PC-3 (cell line): ENCODE data around the gene PTPRE. TPM values are rescaled to one million over a fixed set of nuclear protein-coding genes. Genes with fewer than 3 reads are reported as not detected.

Experiments
- ATAC-seq: fragments of 200-7000 bp; cut with Tn5 transposase; 2 replicates; pipeline ENCODE4 v1.9.1; 2020; ENCODE audit warnings: mild to moderate bottlenecking, moderate library complexity
- BruUV-seq: library from RNA; stranded (reverse); fragments of 400-500 nt; replicated peaks from 2 replicates; lab custom pipeline; 2021; lab: Mats Ljungman, UMichigan
- CTCF ChIA-PET: fragments of 300-600 bp; sonication (Branson Sonifier 250); formaldehyde crosslinking; loops from one replicate; lab custom pipeline; 2022; ENCODE audit warnings: antibody characterized with exemption; lab: Charles Lee
- POLR2A ChIA-PET: fragments of 300-600 bp; sonication (Branson Sonifier 250); formaldehyde crosslinking; loops from one replicate; lab custom pipeline; 2022; ENCODE audit warnings: antibody characterized with exemption; ENCODE audit not compliant: unreplicated experiment; lab: Charles Lee
- DNase-seq: peaks from one replicate; pipeline ENCODE4 v3.0.0-alpha.2; 2015
- H2AFZ ChIP-seq: fragments of 300-600 bp; sonication (generic); 2 replicates; pipeline ENCODE4 v1.6.0; 2016; ENCODE audit warnings: antibody characterized with exemption, low read length
- H3F3A ChIP-seq: fragments of 300-600 bp; sonication (generic); one replicate; pipeline ENCODE4 v1.6.0; 2017; ENCODE audit warnings: antibody characterized with exemption, low read length, control low read depth, mild to moderate bottlenecking; ENCODE audit not compliant: unreplicated experiment
- H3K27ac ChIP-seq: fragments of 300-600 bp; sonication (generic); 2 replicates; pipeline ENCODE4 v1.5.1; 2016; ENCODE audit warnings: mild to moderate bottlenecking, low read length
- H3K27me3 ChIP-seq: fragments of 300-600 bp; sonication (generic); 2 replicates; pipeline ENCODE4 v1.6.1; 2016; ENCODE audit warnings: low read length, mixed read lengths
- H3K36me3 ChIP-seq: fragments of 300-600 bp; sonication (generic); 2 replicates; pipeline ENCODE4 v1.6.1; 2016; ENCODE audit warnings: low read depth, mixed run types, low read length, mixed read lengths
- H3K4me1 ChIP-seq: fragments of 300-600 bp; sonication (generic); 2 replicates; pipeline ENCODE4 v1.5.1; 2016; ENCODE audit warnings: low read length; ENCODE audit not compliant: insufficient read depth
- H3K4me2 ChIP-seq: fragments of 300-600 bp; sonication (generic); 2 replicates; pipeline ENCODE4 v1.6.0; 2016; ENCODE audit warnings: low read length
- H3K4me3 ChIP-seq: fragments of 300-600 bp; sonication (generic); 2 replicates; pipeline ENCODE4 v1.5.1; 2016; ENCODE audit warnings: mild to moderate bottlenecking, low read length, mixed read lengths
- H3K79me2 ChIP-seq: fragments of 300-600 bp; sonication (generic); 2 replicates; pipeline ENCODE4 v1.6.1; 2017; ENCODE audit warnings: low read length, mixed read lengths
- H3K9ac ChIP-seq: fragments of 300-600 bp; sonication (generic); 2 replicates; pipeline ENCODE4 v1.6.0; 2016; ENCODE audit warnings: mild to moderate bottlenecking, low read length
- H3K9me2 ChIP-seq: fragments of 300-600 bp; sonication (generic); replicated peaks from 2 replicates; pipeline ENCODE4 v1.6.1; 2016; ENCODE audit warnings: mixed run types, low read length, mixed read lengths
- H3K9me3 ChIP-seq: fragments of 300-600 bp; sonication (generic); 2 replicates; pipeline ENCODE4 v1.6.1; 2016; ENCODE audit warnings: low read length, mixed read lengths
- H4K20me1 ChIP-seq: fragments of 300-600 bp; sonication (generic); 2 replicates; pipeline ENCODE4 v1.6.1; 2016; ENCODE audit warnings: low read length, mixed read lengths
- EZH2 ChIP-seq: fragments of 300-600 bp; sonication (generic); IDR thresholded peaks from one replicate; pipeline ENCODE4 v1.6.1; 2017; ENCODE audit warnings: antibody characterized with exemption, mild to moderate bottlenecking, low read length; ENCODE audit not compliant: unreplicated experiment
- EZH2phosphoT487 ChIP-seq: fragments of 300-600 bp; sonication (generic); IDR thresholded peaks from 2 replicates; pipeline ENCODE4 v1.6.1; 2018; ENCODE audit warnings: mild to moderate bottlenecking, antibody characterized with exemption, low read length, borderline replicate concordance
- intact Hi-C: fragments of 100-400 bp; cut with micrococcal nuclease; formaldehyde crosslinking; loops from 2 replicates; pipeline ENCODE4 v1.9.0; 2023
- total RNA-seq: library from RNA; depleted of rRNA; stranded (reverse); fragments of >200 nt; gene quantifications from 2 replicates; pipeline ENCODE4 v1.2.3, GENCODE V29; 2014
- TF ChIP-seq, protein P1 (sequence below): fragments of 300-600 bp; sonication (generic); conservative IDR thresholded peaks from 2 replicates; pipeline ENCODE4 v1.5.1; 2017; ENCODE audit warnings: antibody characterized with exemption, low read depth, mild to moderate bottlenecking, low read length

PTPRE gene
- total RNA-seq, 1 experiment from 2014 or later: 3.1 TPM

DNA sequence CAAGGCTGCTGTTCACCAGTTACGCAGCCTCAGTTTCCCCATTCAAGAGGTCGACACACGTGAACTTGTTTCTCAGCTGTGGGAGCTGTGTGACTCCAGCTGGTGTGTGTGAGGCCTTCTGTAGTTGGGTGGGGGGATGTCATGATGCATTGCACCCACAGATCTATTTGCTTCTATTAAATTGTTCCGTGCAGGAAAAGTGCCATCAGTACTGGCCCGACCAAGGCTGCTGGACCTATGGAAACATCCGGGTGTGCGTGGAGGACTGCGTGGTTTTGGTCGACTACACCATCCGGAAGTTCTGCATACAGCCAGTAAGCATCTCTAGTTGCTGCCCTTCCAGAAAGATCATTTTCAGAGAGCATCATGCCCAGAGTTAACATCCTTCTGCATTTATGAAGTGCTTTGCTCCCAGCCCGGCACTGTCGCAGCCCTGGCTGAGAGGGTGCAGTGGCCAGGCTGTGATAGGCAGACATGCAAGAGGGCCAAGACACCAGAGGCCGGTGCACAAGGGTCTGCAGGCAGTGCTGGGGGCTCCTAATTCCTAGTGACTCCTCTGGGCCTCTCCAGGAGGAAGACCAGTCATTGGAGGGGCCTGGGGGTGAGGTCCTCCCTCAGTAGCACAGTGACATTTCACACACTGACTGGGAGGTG, 159.1 kb downstream of the PTPRE start:
- CTCF ChIA-PET: no interaction called here
- Histone ChIP-seq H3K79me2 (no peaks in the 10 kb centered on the region), H3K4me2 (no peak overlapping the region), H3K9me2 (no peaks in the 10 kb centered on the region), H3K9ac (no peak overlapping the region), H3K27me3 (no peaks in the 10 kb centered on the region), H3F3A (no peaks in the 10 kb centered on the region), H2AFZ (no peak overlapping the region), H3K4me3 (no peak overlapping the region), H3K36me3 (no peaks in the 10 kb centered on the region), H3K27ac (no peak overlapping the region), H4K20me1 (no peaks in the 10 kb centered on the region), H3K4me1 (no peaks in the 10 kb centered on the region), H3K9me3 (no peaks in the 10 kb centered on the region)
- intact Hi-C loops: loop anchor here (5.0 kb wide), 1 partner anchor 349 kb away; no protein-coding TSS in a partner anchor
- BruUV-seq: no TSS peak
- TF ChIP-seq, protein P1, sequence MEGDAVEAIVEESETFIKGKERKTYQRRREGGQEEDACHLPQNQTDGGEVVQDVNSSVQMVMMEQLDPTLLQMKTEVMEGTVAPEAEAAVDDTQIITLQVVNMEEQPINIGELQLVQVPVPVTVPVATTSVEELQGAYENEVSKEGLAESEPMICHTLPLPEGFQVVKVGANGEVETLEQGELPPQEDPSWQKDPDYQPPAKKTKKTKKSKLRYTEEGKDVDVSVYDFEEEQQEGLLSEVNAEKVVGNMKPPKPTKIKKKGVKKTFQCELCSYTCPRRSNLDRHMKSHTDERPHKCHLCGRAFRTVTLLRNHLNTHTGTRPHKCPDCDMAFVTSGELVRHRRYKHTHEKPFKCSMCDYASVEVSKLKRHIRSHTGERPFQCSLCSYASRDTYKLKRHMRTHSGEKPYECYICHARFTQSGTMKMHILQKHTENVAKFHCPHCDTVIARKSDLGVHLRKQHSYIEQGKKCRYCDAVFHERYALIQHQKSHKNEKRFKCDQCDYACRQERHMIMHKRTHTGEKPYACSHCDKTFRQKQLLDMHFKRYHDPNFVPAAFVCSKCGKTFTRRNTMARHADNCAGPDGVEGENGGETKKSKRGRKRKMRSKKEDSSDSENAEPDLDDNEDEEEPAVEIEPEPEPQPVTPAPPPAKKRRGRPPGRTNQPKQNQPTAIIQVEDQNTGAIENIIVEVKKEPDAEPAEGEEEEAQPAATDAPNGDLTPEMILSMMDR: no peak
- TF ChIP-seq EZH2: no peak
- TF ChIP-seq EZH2phosphoT487: no peak
- DNase-seq (no peak), ATAC-seq (no peak)
- POLR2A ChIA-PET: no interaction called here

DNA sequence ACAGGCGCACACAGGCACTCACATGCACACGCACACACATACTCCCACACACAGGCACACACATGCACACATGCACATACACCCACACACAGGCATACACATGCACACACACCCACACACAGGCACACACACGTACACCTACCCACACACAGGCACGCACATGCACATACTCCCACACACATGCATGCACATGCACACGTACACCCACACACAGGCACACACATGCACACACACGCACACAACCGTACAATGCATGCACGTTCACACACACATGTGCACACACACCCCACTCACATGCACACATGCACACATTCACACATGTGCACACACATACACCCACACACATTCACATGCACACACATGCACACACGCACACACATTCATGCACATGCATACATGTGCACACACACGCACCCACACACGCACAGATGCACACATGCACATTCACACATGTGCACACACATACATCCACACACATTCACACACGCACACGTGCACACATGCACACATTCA, 160.0 kb downstream of the PTPRE start:
- intact Hi-C loops: loop anchor here (5.0 kb wide), 1 partner anchor 350 kb away; no protein-coding TSS in a partner anchor
- ChIA-PET POLR2A (no interaction called here), CTCF (no interaction called here)
- Histone ChIP-seq H3K9me2 (no peaks in the 10 kb centered on the region), H4K20me1 (no peaks in the 10 kb centered on the region), H3K4me2 (no peak overlapping the region), H3K9ac (no peak overlapping the region), H3K79me2 (no peaks in the 10 kb centered on the region), H3K27me3 (no peaks in the 10 kb centered on the region), H3F3A (no peaks in the 10 kb centered on the region), H3K4me1 (no peaks in the 10 kb centered on the region), H3K4me3 (no peak overlapping the region), H2AFZ (no peak overlapping the region), H3K27ac (no peak overlapping the region), H3K36me3 (no peaks in the 10 kb centered on the region), H3K9me3 (no peaks in the 10 kb centered on the region)
- TF ChIP-seq, protein P1: no peak
- TF ChIP-seq EZH2phosphoT487 (no peak), EZH2 (no peak)
- no TSS peak for BruUV-seq
- ATAC-seq: no peak
- DNase-seq: no peak
